Effector memory CD8-positive, alpha-beta T cell (primary cell): ENCODE measurements around the gene HIVEP3.

ENCODE experiments used
- ATAC-seq: fragments of 150-1000 bp; cut with Tn5 transposase; replicated peaks from 2 replicates; pipeline ENCODE4 v1.10.0; 2021; ENCODE audit warnings: mild to moderate bottlenecking, moderate library complexity
- DNase-seq, 3 experiments: peaks; one replicate each; pipeline ENCODE4 v3.0.0; 2021
- H3K27ac Mint-ChIP-seq, 2 donors: one replicate each; pipeline ENCODE4 v1.8.0; 2022; ENCODE audit warnings: mild to moderate bottlenecking in 2 of 2, mixed read lengths in 2 of 2, moderate library complexity in 2 of 2
- H3K27me3 Mint-ChIP-seq, 2 donors: one replicate each; pipeline ENCODE4 v1.8.0; 2022; ENCODE audit warnings: mixed read lengths in 2 of 2
- H3K36me3 Mint-ChIP-seq: one replicate; pipeline ENCODE4 v1.8.0; 2022; ENCODE audit warnings: mild to moderate bottlenecking, moderate library complexity, mixed read lengths; ENCODE audit not compliant: insufficient read depth
- H3K4me1 Mint-ChIP-seq, 2 donors: one replicate each; pipeline ENCODE4 v1.8.0; 2022; ENCODE audit warnings: low read depth in 2 of 2, mixed read lengths in 2 of 2
- H3K4me3 Mint-ChIP-seq, 2 donors: one replicate each; pipeline ENCODE4 v1.8.0; 2022; ENCODE audit warnings: mild to moderate bottlenecking in 2 of 2, mixed read lengths in 2 of 2, moderate library complexity in 2 of 2
- H3K9me3 Mint-ChIP-seq, 2 donors: one replicate each; pipeline ENCODE4 v1.8.0; 2022; ENCODE audit warnings: mixed read lengths in 2 of 2

HIVEP3 gene

DNA sequence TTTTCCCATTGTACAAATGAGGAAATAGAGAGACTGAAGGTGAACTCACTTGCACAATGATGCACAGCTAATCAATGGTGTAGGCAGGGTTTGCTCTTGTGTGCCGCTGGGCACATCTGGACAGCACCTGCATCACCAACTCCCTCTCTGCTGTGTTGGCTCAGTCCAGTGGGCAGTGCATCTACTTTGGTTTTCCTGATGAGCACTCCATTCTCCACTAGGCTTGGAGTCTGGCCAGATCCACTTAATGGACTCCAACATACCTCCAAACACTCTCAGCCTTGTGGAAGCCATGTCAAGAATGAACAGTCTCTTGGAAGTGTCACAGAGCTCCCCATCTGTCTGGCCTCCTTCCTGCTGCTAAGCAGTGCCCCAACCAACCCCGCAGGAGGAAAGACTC is 152.2 kb downstream of the HIVEP3 start:
- no peak for ATAC-seq
- no peak overlapping the region for H3K4me3 Mint-ChIP-seq

DNA sequence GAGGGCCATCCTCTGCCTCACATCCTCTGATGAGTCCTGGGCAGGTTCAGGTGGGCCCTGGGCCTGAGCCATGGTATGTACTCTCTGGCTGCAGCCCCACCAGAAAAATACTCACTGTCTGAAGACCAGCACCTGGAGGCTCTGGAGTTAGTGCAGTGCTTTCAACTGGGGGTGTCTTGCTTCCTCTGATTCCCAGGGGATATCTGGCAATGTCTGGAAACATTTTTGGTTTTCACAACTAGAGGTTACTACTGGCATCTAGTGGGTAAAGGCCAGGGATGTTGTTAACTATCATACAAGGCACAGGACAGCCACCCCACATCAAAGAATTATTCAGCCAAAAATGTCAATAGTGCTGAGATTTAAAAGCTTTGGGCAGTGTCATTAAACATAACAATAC is 152.7 kb downstream of the HIVEP3 start:
- no peaks in the 10 kb centered on the region for H3K27me3 Mint-ChIP-seq
- DNase-seq: no peak
- no peak overlapping the region for H3K4me3 Mint-ChIP-seq
- no peak overlapping the region for H3K27ac Mint-ChIP-seq
- no peak for ATAC-seq
- H3K36me3 Mint-ChIP-seq: peaks cover 4% of the 10 kb centered on the region
- no peaks in the 10 kb centered on the region for H3K9me3 Mint-ChIP-seq
- peaks cover 14 to 18% of the 10 kb centered on the region in 2 donors for H3K4me1 Mint-ChIP-seq

More for the DNA sequence above, 152.2 kb downstream of the HIVEP3 start:
- Mint-ChIP-seq H3K9me3 (no peaks in the 10 kb centered on the region), H3K27ac (peak overlapping the region in 1 of 2 donors; percentile 15), H3K4me1 (peaks cover 14 to 18% of the 10 kb centered on the region in 2 donors), H3K36me3 (peaks cover 4% of the 10 kb centered on the region), H3K27me3 (no peaks in the 10 kb centered on the region)
- DNase-seq: no peak

DNA sequence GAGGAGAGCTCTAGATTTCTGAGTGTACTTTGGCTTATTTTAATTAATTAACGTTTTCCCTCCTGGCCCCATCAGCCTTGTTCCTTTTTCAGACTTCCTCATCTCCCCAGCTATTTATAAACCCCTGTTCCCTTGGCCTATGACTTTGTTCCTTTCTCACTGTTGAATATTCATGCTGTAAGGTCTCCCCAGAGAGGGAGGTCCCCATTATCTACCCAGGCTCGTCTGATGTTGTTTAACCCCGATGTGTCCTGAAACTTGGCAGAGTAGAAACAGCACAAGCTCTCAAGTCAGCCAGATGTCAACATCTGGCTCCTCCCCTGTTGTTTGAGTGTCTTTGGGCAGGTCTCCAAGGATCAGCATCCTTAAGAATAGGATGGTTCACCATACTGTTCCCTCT is 153.6 kb downstream of the HIVEP3 start:
- Mint-ChIP-seq H3K27ac (no peak overlapping the region), H3K27me3 (no peaks in the 10 kb centered on the region), H3K9me3 (no peaks in the 10 kb centered on the region), H3K4me3 (no peak overlapping the region), H3K4me1 (peaks cover 14 to 18% of the 10 kb centered on the region in 2 donors), H3K36me3 (peaks cover 4% of the 10 kb centered on the region)
- no peak for ATAC-seq
- DNase-seq: no peak

GRCh38 chr1:41764656-41765055 is 154.1 kb downstream of the HIVEP3 start:
- Mint-ChIP-seq H3K9me3 (no peaks in the 10 kb centered on the region), H3K4me3 (no peak overlapping the region), H3K36me3 (peaks cover 4% of the 10 kb centered on the region), H3K4me1 (peaks cover 14 to 18% of the 10 kb centered on the region in 2 donors), H3K27ac (no peak overlapping the region), H3K27me3 (no peaks in the 10 kb centered on the region)
- no peak for DNase-seq
- no peak for ATAC-seq

GRCh38 chr1:41762777-41763176 is 155.9 kb downstream of the HIVEP3 start:
- peaks cover 7% of the 10 kb centered on the region for H3K36me3 Mint-ChIP-seq
- peaks cover 14 to 18% of the 10 kb centered on the region in 2 donors for H3K4me1 Mint-ChIP-seq
- peak overlapping the region in 1 of 2 donors; percentile 36 for H3K27ac Mint-ChIP-seq
- no peaks in the 10 kb centered on the region for H3K27me3 Mint-ChIP-seq
- no peak for DNase-seq
- no peak overlapping the region for H3K4me3 Mint-ChIP-seq
- ATAC-seq: no peak
- no peaks in the 10 kb centered on the region for H3K9me3 Mint-ChIP-seq

DNA sequence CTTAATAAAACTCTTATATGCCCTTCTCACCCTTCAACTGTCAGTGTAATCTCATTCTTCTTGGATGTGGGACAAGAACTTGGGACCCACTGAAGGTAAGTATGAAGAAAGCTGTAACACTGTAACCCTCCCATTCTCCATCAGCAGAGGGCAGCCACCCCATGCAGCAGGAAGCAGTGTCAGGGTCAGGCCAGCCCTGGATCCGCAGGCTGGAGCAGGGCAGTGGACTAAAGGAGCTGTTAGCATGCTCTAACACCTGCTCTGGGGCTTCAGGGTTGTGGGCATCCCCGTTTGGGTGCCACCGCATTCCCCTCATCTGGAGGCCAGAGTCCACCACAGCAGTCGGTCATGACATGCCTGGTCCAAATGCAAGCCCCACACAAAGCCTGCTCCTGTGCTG is 156.5 kb downstream of the HIVEP3 start:
- Mint-ChIP-seq H3K36me3 (peaks cover 7% of the 10 kb centered on the region), H3K4me3 (no peak overlapping the region), H3K27me3 (no peaks in the 10 kb centered on the region), H3K9me3 (no peaks in the 10 kb centered on the region), H3K27ac (no peak overlapping the region), H3K4me1 (peaks cover 14 to 18% of the 10 kb centered on the region in 2 donors)
- ATAC-seq (no peak), DNase-seq (no peak)

GRCh38 chr1:41758904-41759548 is 159.7 kb downstream of the HIVEP3 start:
- Mint-ChIP-seq H3K27me3 (no peaks in the 10 kb centered on the region), H3K27ac (no peak overlapping the region), H3K36me3 (peaks cover 7% of the 10 kb centered on the region), H3K9me3 (no peaks in the 10 kb centered on the region), H3K4me1 (peaks cover 12 to 18% of the 10 kb centered on the region in 2 donors), H3K4me3 (no peak overlapping the region)
- ATAC-seq (no peak), DNase-seq (no peak)

DNA sequence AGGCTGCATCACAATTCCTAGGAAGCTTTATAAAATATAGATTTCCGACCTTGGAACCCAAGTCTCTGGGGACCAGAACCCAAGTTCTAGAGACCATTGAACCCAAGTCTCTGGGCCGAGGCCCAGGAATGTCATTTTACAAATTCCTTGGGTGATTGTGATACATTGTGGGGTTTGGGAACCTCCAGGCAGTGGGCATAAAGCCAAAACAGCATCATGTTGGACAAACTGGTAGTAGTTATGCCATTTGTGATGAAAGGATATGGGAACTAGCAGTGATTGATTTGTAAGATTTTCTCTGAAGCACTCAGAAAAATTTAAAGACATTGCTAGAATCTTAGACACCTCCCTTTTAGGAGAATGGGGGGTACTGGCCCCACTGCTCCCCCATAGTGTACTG is 160.2 kb downstream of the HIVEP3 start:
- Mint-ChIP-seq H3K36me3 (peaks cover 7% of the 10 kb centered on the region), H3K27me3 (no peaks in the 10 kb centered on the region)
- no peak for ATAC-seq

DNA sequence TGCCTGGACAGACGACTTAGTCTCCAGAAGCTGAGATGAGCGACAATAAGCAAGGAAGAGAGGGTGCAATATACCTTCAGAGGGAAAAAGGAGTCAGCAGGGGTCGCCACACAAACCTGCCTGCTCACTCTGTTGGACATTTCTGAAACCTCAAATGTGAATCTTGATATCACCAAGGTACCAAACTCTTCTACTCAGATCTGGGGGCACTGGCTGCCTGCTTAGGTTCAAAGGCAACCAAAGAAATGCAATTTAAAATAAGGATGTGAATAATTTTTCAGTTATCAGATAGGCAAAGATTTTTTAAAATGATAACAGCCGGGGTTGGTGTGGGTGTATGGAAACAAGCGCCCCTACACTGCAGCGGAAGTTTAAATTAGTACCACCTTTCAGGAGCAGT is 164.2 kb downstream of the HIVEP3 start:
- Mint-ChIP-seq H3K27ac (no peak overlapping the region), H3K4me1 (peaks cover 33 to 38% of the 10 kb centered on the region in 2 donors), H3K4me3 (peak overlapping the region; percentile 2 to 26), H3K36me3 (peaks cover 12% of the 10 kb centered on the region), H3K27me3 (no peaks in the 10 kb centered on the region), H3K9me3 (no peaks in the 10 kb centered on the region)
- DNase-seq: no peak
- no peak for ATAC-seq

More for the DNA sequence above, 160.2 kb downstream of the HIVEP3 start:
- Mint-ChIP-seq H3K9me3 (no peaks in the 10 kb centered on the region), H3K4me3 (no peak overlapping the region), H3K4me1 (peaks cover 16 to 21% of the 10 kb centered on the region in 2 donors), H3K27ac (no peak overlapping the region)
- DNase-seq: no peak

GRCh38 chr1:41752514-41753170 is 166.1 kb downstream of the HIVEP3 start:
- Mint-ChIP-seq H3K4me3 (no peak overlapping the region), H3K36me3 (peaks cover 10% of the 10 kb centered on the region), H3K4me1 (peaks cover 33 to 43% of the 10 kb centered on the region in 2 donors), H3K27ac (no peak overlapping the region), H3K9me3 (no peaks in the 10 kb centered on the region), H3K27me3 (no peaks in the 10 kb centered on the region)
- no peak for DNase-seq
- no peak for ATAC-seq

GRCh38 chr1:41751804-41752513 is 166.8 kb downstream of the HIVEP3 start:
- H3K27ac Mint-ChIP-seq: peak overlapping the region; percentile 31 to 83
- ATAC-seq: peak; percentile 6

GRCh38 chr1:41749991-41750745 is 168.6 kb downstream of the HIVEP3 start:
- peak overlapping the region; percentile 6 to 83 for H3K27ac Mint-ChIP-seq
- peaks cover 10% of the 10 kb centered on the region for H3K36me3 Mint-ChIP-seq
- DNase-seq (no peak), ATAC-seq (no peak)
- no peak overlapping the region for H3K4me3 Mint-ChIP-seq
- peaks cover 37 to 51% of the 10 kb centered on the region in 2 donors for H3K4me1 Mint-ChIP-seq
- H3K9me3 Mint-ChIP-seq: no peaks in the 10 kb centered on the region
- H3K27me3 Mint-ChIP-seq: no peaks in the 10 kb centered on the region

More at GRCh38 chr1:41751804-41752513, 166.8 kb downstream of the HIVEP3 start:
- Mint-ChIP-seq H3K4me1 (peaks cover 33 to 43% of the 10 kb centered on the region in 2 donors), H3K36me3 (peaks cover 10% of the 10 kb centered on the region), H3K4me3 (peak overlapping the region; percentile 75 to 76), H3K9me3 (no peaks in the 10 kb centered on the region), H3K27me3 (no peaks in the 10 kb centered on the region)
- no peak for DNase-seq

- Mint-ChIP-seq H3K4me3 (no peak overlapping the region), H3K27ac (no peak overlapping the region), H3K36me3 (no peaks in the 10 kb centered on the region), H3K9me3 (no peaks in the 10 kb centered on the region), H3K4me1 (peaks cover 31 to 47% of the 10 kb centered on the region in 2 donors), H3K27me3 (no peaks in the 10 kb centered on the region)
- DNase-seq (no peak), ATAC-seq (no peak)
Measured at GRCh38 chr1:41745022-41745421, 173.7 kb downstream of the HIVEP3 start.
